Measurements from ENCODE around the gene PCDH11Y.
"Not testable (repeated sequence)": the region's sequence is repeated elsewhere in the genome, so short reads cannot be mapped to it uniquely, and the experiment has no call there.

The PCDH11Y gene

GRCh38 chrY:5000057-5000456, at the start of gene PCDH11Y:
TSS of gene PCDH11Y (plus strand) at chrY:5000296. CDS start at chrY:5057100, 56,804 bp downstream.
- not testable (repeated sequence) for DNase-seq (ENCODE audit: low spot score)

- not testable (repeated sequence) for DNase-seq (ENCODE audit: low spot score)
Measured at GRCh38 chrY:4967894-4968293, 32.2 kb upstream of the PCDH11Y start.

- DNase-seq (ENCODE audit: low spot score): not testable (repeated sequence)
Measured at GRCh38 chrY:4991743-4992400, 8.2 kb upstream of the PCDH11Y start.

- DNase-seq (ENCODE audit: low spot score): not testable (repeated sequence)
Measured at GRCh38 chrY:4994892-4995291, 5.2 kb upstream of the PCDH11Y start.

GRCh38 chrY:5002476-5003184, 2.5 kb downstream of the PCDH11Y start:
- not testable (repeated sequence) for DNase-seq (ENCODE audit: low spot score)

- DNase-seq (ENCODE audit: low spot score): not testable (repeated sequence)
Measured at GRCh38 chrY:5038972-5039523, 39.0 kb downstream of the PCDH11Y start.

GRCh38 chrY:5083017-5083416, 82.9 kb downstream of the PCDH11Y start:
- not testable (repeated sequence) for DNase-seq (ENCODE audit: low spot score)

GRCh38 chrY:5182998-5183397, 182.9 kb downstream of the PCDH11Y start:
- not testable (repeated sequence) for DNase-seq (ENCODE audit: low spot score)

GRCh38 chrY:5215116-5215515, 215.0 kb downstream of the PCDH11Y start:
- DNase-seq (ENCODE audit: low spot score): not testable (repeated sequence)

GRCh38 chrY:5324931-5325330, 324.8 kb downstream of the PCDH11Y start:
- DNase-seq (ENCODE audit: low spot score): not testable (repeated sequence)

GRCh38 chrY:5342220-5342619, 342.1 kb downstream of the PCDH11Y start:
- not testable (repeated sequence) for DNase-seq (ENCODE audit: low spot score)

GRCh38 chrY:5543705-5544104, 543.6 kb downstream of the PCDH11Y start:
- not testable (repeated sequence) for DNase-seq (ENCODE audit: low spot score)

- DNase-seq (ENCODE audit: low spot score): not testable (repeated sequence)
Measured at GRCh38 chrY:5638589-5638988, 638.5 kb downstream of the PCDH11Y start.

- not testable (repeated sequence) for DNase-seq (ENCODE audit: low spot score)
Measured at GRCh38 chrY:5679265-5679664, 679.2 kb downstream of the PCDH11Y start.

- DNase-seq (ENCODE audit: low spot score): not testable (repeated sequence)
Measured at GRCh38 chrY:5708727-5709126, 708.6 kb downstream of the PCDH11Y start.

- DNase-seq (ENCODE audit: low spot score): not testable (repeated sequence)
Measured at GRCh38 chrY:5709788-5710381, 709.8 kb downstream of the PCDH11Y start.

- DNase-seq (ENCODE audit: low spot score): not testable (repeated sequence)
Measured at GRCh38 chrY:5761403-5761802, 761.3 kb downstream of the PCDH11Y start.

- DNase-seq (ENCODE audit: low spot score): not testable (repeated sequence)
Measured at GRCh38 chrY:5776485-5776884, 776.4 kb downstream of the PCDH11Y start.
